DMS 273 (cell line): ENCODE measurements around the gene RGPD3.
A peak's percentile ranks its signal among the peaks of the same experiment; 100 is the strongest.

ENCODE experiments used
- DNase-seq: peaks from one replicate; lab custom pipeline; 2025; ENCODE audit not compliant: unreplicated experiment; lab: John Stamatoyannopoulos, UW

Gene RGPD3

DNA sequence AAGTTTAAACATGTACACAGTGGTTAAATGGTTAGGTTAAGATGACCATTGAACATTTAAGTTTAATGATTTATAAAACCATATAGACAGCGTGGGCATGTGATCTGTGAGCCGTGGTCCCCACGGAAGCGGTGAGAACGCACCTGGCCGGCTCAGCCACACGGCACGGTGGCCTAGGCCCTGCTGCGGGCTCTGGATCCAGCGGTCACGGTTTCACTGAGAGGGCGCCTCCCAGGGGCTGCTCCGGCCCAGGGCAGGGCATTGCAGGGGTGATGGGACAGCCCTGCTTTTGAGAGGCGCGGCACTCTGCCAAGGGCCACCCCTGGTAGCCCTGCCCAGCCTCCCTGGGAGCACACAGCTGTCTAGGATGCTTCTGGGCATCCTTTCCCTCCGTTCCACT is 124.9 kb downstream of the RGPD3 start:
- DNase-seq: no peak

DNA sequence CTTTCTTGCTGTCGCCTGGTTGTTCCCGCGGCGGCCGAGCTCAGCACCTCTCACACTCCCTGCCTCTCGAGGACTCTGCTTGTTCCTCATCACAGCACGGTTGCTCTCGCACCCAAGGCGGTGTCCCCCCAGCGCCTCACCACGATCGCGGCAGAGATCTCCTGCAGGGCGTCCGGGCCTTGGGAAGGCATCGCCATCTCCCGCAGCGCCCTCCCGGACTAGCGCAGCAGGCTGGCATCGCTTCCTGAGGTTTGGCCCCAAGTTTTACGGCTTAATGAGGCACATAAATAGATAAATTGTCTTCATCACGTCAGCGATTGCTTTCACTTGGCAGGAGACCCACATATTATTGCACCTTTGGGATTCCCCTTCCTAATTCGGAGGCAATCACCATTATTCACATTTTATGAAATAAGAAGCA is 125.4 kb downstream of the RGPD3 start:
- DNase-seq: peak; percentile 41

DNA sequence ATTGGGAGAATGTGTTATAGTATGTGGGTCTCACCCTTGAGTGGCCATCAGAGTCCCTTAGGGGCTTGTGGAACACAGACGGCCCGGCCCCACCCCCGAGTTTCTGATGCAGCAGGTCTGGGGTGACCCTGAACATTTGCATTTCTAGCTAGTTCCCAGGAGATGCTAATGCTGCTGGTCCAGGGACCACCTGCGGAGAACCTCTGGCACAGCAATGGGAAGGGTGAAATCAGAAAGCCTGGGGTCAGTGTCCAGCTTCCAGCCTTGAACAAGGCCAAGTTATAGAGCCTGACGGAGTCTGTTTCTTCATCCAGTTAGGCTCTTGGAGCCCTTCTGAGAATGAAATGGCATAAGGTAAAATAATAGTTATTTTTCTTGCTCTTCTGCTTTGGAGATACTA is 126.5 kb downstream of the RGPD3 start:
- DNase-seq: no peak
